Right renal cortex interstitium (tissue), 3 donors: Measurements from ENCODE around the gene TAS2R13. TPM values are rescaled to one million over a fixed set of nuclear protein-coding genes. Genes with fewer than 3 reads are reported as not detected.

ENCODE experiments used
- DNase-seq, 3 donors: peaks; one replicate each; pipeline ENCODE4 v3.0.0-alpha.2; 2013; ENCODE audit warnings: low read depth in 3 of 3, low spot score in 2 of 3
- polyA plus RNA-seq, 3 donors: library from polyadenylated mRNA; unstranded; fragments of 120-200 nt; gene quantifications; one replicate each; pipeline ENCODE4 v1.2.1, GENCODE V29; 2013; ENCODE audit not compliant: insufficient read length in 3 of 3

The TAS2R13 gene
- polyA plus RNA-seq, 3 donors = 0.10 TPM; not detected in 1

- no peak for DNase-seq
These were observed 36.0 kb downstream of the TAS2R13 start for GRCh38 chr12:10873378-10873777.

GRCh38 chr12:10867381-10867780, 42.0 kb downstream of the TAS2R13 start:
- DNase-seq = no peak

GRCh38 chr12:10863512-10864218, 45.7 kb downstream of the TAS2R13 start:
- no peak for DNase-seq

GRCh38 chr12:10861366-10861765, 48.0 kb downstream of the TAS2R13 start:
- no peak for DNase-seq

Other genes with a start within 250 kb of the TAS2R13 start
- gene STYK1, start 235.5 kb downstream of the TAS2R13 start, polyA plus RNA-seq = 1 to 10 TPM in 1 of 3 donors, under 1 TPM in 2; 0.67 to 1.0 (median 0.85) TPM
- gene YBX3, start 186.2 kb downstream of the TAS2R13 start, polyA plus RNA-seq = 100 to 1,000 TPM; 192 to 229 (median 206) TPM
- not detected for gene TAS2R7, start 106.9 kb downstream of the TAS2R13 start, polyA plus RNA-seq
- gene TAS2R8, start 102.3 kb downstream of the TAS2R13 start, polyA plus RNA-seq = not detected
- not detected for gene TAS2R9, start 99.4 kb downstream of the TAS2R13 start, polyA plus RNA-seq
- gene TAS2R10, start 83.2 kb downstream of the TAS2R13 start, polyA plus RNA-seq = 1 to 10 TPM in 1 of 3 donors, under 1 TPM in 2; 0.99 to 1.4 (median 1.00) TPM
- 1 to 10 TPM; 5.6 to 7.8 (median 5.9) TPM for gene PRR4, start 60.1 kb downstream of the TAS2R13 start, polyA plus RNA-seq
- gene PRH1, start 25.3 kb downstream of the TAS2R13 start, polyA plus RNA-seq = 10 to 100 TPM; 11.6 to 16.9 (median 15.9) TPM
- gene PRH2, start 19.7 kb upstream of the TAS2R13 start, polyA plus RNA-seq = under 1 TPM; 0.28 to 0.64 (median 0.48) TPM
- gene TAS2R14, start 29.7 kb upstream of the TAS2R13 start, polyA plus RNA-seq = 1 to 10 TPM; 2.3 to 3.1 (median 2.9) TPM
- gene TAS2R50, start 77.3 kb upstream of the TAS2R13 start, polyA plus RNA-seq = not detected
- 1 to 10 TPM in 2 of 3 donors, under 1 TPM in 1; 0.89 to 1.2 (median 1.1) TPM for gene TAS2R20, start 88.7 kb upstream of the TAS2R13 start, polyA plus RNA-seq
- gene TAS2R19, start 113.1 kb upstream of the TAS2R13 start, polyA plus RNA-seq = 1 to 10 TPM in 2 of 3 donors, under 1 TPM in 1; 0.94 to 1.8 (median 1.2) TPM
- gene TAS2R31, start 121.8 kb upstream of the TAS2R13 start, polyA plus RNA-seq = 1 to 10 TPM; 1.0 to 2.1 (median 1.1) TPM
- gene TAS2R46, start 152.7 kb upstream of the TAS2R13 start, polyA plus RNA-seq = not detected
- under 1 TPM in 2 of 3 donors, not detected in 1; 0.21 to 0.36 TPM for gene TAS2R43, start 182.8 kb upstream of the TAS2R13 start, polyA plus RNA-seq
- under 1 TPM; 0.15 to 0.27 (median 0.21) TPM for gene TAS2R30, start 225.1 kb upstream of the TAS2R13 start, polyA plus RNA-seq